PC-9 (cell line): ENCODE data around the gene ZBTB1. TPM values are rescaled to one million over a fixed set of nuclear protein-coding genes. Genes with fewer than 3 reads are reported as not detected.
"Not testable (repeated sequence)": the region's sequence is repeated elsewhere in the genome, so short reads cannot be mapped to it uniquely, and the experiment has no call there.

Experiments
- BruUV-seq: library from RNA; stranded (reverse); fragments of 400-500 nt; replicated peaks from 2 replicates; lab custom pipeline; 2021; lab: Mats Ljungman, UMichigan
- CTCF ChIA-PET: fragments of 300-600 bp; sonication (Branson Sonifier 250); formaldehyde crosslinking; loops from one replicate; lab custom pipeline; 2022; ENCODE audit warnings: antibody characterized with exemption; lab: Charles Lee
- POLR2A ChIA-PET: fragments of 300-600 bp; sonication (Branson Sonifier 250); formaldehyde crosslinking; loops from one replicate; lab custom pipeline; 2022; ENCODE audit warnings: antibody characterized with exemption; ENCODE audit not compliant: unreplicated experiment; lab: Charles Lee
- DNase-seq, 2 experiments: peaks; one replicate each; pipeline versions ENCODE4 v3.0.0 to v3.0.0-alpha.2; 2015 to 2022; ENCODE audit warnings: mixed read lengths in 1 of 2
- H2AFZ ChIP-seq: fragments of 200-600 bp; sonication (generic); 2 replicates; pipeline ENCODE4 v1.8.1; 2017; ENCODE audit warnings: antibody characterized with exemption
- H3F3A ChIP-seq: fragments of 200-600 bp; sonication (generic); 2 replicates; pipeline ENCODE4 v1.8.1; 2017; ENCODE audit warnings: antibody characterized with exemption, mild to moderate bottlenecking, low read depth; ENCODE audit not compliant: insufficient read depth
- H3K27ac ChIP-seq: fragments of 200-600 bp; sonication (generic); 2 replicates; pipeline ENCODE4 v1.6.1; 2016; ENCODE audit warnings: mixed run types
- H3K27me3 ChIP-seq: fragments of 200-600 bp; sonication (generic); 2 replicates; pipeline ENCODE4 v1.6.1; 2016; ENCODE audit warnings: low read depth, mixed run types; ENCODE audit not compliant: insufficient read depth
- H3K36me3 ChIP-seq: fragments of 200-600 bp; sonication (generic); 2 replicates; pipeline ENCODE4 v1.6.1; 2016; ENCODE audit warnings: low read depth, mixed run types
- H3K4me1 ChIP-seq: fragments of 200-600 bp; sonication (generic); replicated peaks from 2 replicates; pipeline ENCODE4 v1.6.1; 2016; ENCODE audit warnings: mixed run types; ENCODE audit not compliant: insufficient read depth
- H3K4me2 ChIP-seq: fragments of 200-600 bp; sonication (generic); 2 replicates; pipeline ENCODE4 v1.6.1; 2017; ENCODE audit warnings: mixed run types
- H3K4me3 ChIP-seq: fragments of 200-600 bp; sonication (generic); 2 replicates; pipeline ENCODE4 v1.6.1; 2016; ENCODE audit warnings: mixed run types
- H3K79me2 ChIP-seq: fragments of 200-600 bp; sonication (generic); 2 replicates; pipeline ENCODE4 v1.6.1; 2017; ENCODE audit warnings: low read depth, mixed run types
- H3K9me2 ChIP-seq: fragments of 200-600 bp; sonication (generic); 2 replicates; pipeline ENCODE4 v1.8.1; 2017; ENCODE audit warnings: mild to moderate bottlenecking; ENCODE audit not compliant: insufficient read depth
- H3K9me3 ChIP-seq: fragments of 200-600 bp; sonication (generic); 2 replicates; pipeline ENCODE4 v1.8.1; 2016; ENCODE audit warnings: low read depth; ENCODE audit not compliant: insufficient read depth
- H4K20me1 ChIP-seq: fragments of 200-600 bp; sonication (generic); 2 replicates; pipeline ENCODE4 v1.8.1; 2017; ENCODE audit not compliant: insufficient read depth
- EZH2 ChIP-seq: fragments of 200-600 bp; sonication (generic); IDR thresholded peaks from 2 replicates; pipeline ENCODE4 v1.8.0; 2017; ENCODE audit warnings: antibody characterized with exemption, low read depth
- intact Hi-C: fragments of 100-400 bp; cut with micrococcal nuclease; formaldehyde crosslinking; loops from one replicate; pipeline ENCODE4 v1.10.0; 2022; ENCODE audit not compliant: unreplicated experiment
- total RNA-seq: library from RNA; stranded (reverse); gene quantifications from 2 replicates; pipeline ENCODE4 v1.2.3, GENCODE V29; 2021
- TF ChIP-seq, protein P1 (sequence below): fragments of 200-600 bp; sonication (generic); conservative IDR thresholded peaks from 2 replicates; pipeline ENCODE4 v1.6.1; 2017; ENCODE audit warnings: mixed run types, antibody characterized with exemption, mild to moderate bottlenecking, moderate library complexity

ZBTB1 gene
- total RNA-seq, 1 experiment from 2014 or later, result 55.4 TPM

GRCh38 chr14:64569138-64569631 lies 64.6 kb downstream of the ZBTB1 start:
- peaks cover 20% of the 10 kb centered on the region for H3F3A ChIP-seq
- H3K27ac ChIP-seq, result peak overlapping the region; percentile 62
- H3K27me3 ChIP-seq, result no peaks in the 10 kb centered on the region
- peak overlapping the region; percentile 61 for H3K4me2 ChIP-seq
- peaks cover 28% of the 10 kb centered on the region for H3K4me1 ChIP-seq
- no TSS peak for BruUV-seq
- H3K79me2 ChIP-seq, result no peaks in the 10 kb centered on the region
- ChIA-PET CTCF (interaction anchor here (0.9 to 1.1 kb wide), 2 partner anchors 29 kb away, joined by 3 read pairs; partner anchors contain the start of gene HSPA2), POLR2A (interaction anchor here (0.5 kb wide), 1 partner anchor 134 kb away, joined by 3 read pairs; no protein-coding TSS in a partner anchor)
- H2AFZ ChIP-seq, result no peak overlapping the region
- peak; percentile 77 to 94 for DNase-seq
- H3K4me3 ChIP-seq, result no peak overlapping the region
- no peak for TF ChIP-seq EZH2
- TF ChIP-seq, protein P1, sequence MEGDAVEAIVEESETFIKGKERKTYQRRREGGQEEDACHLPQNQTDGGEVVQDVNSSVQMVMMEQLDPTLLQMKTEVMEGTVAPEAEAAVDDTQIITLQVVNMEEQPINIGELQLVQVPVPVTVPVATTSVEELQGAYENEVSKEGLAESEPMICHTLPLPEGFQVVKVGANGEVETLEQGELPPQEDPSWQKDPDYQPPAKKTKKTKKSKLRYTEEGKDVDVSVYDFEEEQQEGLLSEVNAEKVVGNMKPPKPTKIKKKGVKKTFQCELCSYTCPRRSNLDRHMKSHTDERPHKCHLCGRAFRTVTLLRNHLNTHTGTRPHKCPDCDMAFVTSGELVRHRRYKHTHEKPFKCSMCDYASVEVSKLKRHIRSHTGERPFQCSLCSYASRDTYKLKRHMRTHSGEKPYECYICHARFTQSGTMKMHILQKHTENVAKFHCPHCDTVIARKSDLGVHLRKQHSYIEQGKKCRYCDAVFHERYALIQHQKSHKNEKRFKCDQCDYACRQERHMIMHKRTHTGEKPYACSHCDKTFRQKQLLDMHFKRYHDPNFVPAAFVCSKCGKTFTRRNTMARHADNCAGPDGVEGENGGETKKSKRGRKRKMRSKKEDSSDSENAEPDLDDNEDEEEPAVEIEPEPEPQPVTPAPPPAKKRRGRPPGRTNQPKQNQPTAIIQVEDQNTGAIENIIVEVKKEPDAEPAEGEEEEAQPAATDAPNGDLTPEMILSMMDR, result no peak
- H3K9me3 ChIP-seq, result no peaks in the 10 kb centered on the region
- intact Hi-C loops, result loop anchor here (1.0 kb wide), 1 partner anchor 29 kb away; the partner anchor contains the start of gene HSPA2
- H3K36me3 ChIP-seq, result no peaks in the 10 kb centered on the region
- no peaks in the 10 kb centered on the region for H4K20me1 ChIP-seq
- H3K9me2 ChIP-seq, result no peaks in the 10 kb centered on the region

GRCh38 chr14:64569646-64570045 lies 65.1 kb downstream of the ZBTB1 start:
- not testable (repeated sequence) for H3K36me3 ChIP-seq, H3K9me3 ChIP-seq, H2AFZ ChIP-seq, H3K27me3 ChIP-seq, DNase-seq, BruUV-seq, H3K9me2 ChIP-seq, H3K79me2 ChIP-seq, H4K20me1 ChIP-seq, H3K4me3 ChIP-seq
- H3K27ac ChIP-seq, result peak overlapping the region; percentile 62
- H3K4me2 ChIP-seq, result peak overlapping the region; percentile 61
- POLR2A ChIA-PET, result interaction anchor here (0.5 kb wide), 1 partner anchor 133 kb away, joined by 3 read pairs; no protein-coding TSS in a partner anchor
- CTCF ChIA-PET, result interaction anchor here (0.9 kb wide), 1 partner anchor 29 kb away, joined by 3 read pairs; the partner anchor contains the start of gene HSPA2
- H3K4me1 ChIP-seq, result peaks cover 28% of the 10 kb centered on the region
- intact Hi-C loops, result loop anchor here (1.0 kb wide), 1 partner anchor 29 kb away; the partner anchor contains the start of gene HSPA2
- H3F3A ChIP-seq, result peaks cover 20% of the 10 kb centered on the region

GRCh38 chr14:64572386-64573104 lies 68.0 kb downstream of the ZBTB1 start:
- H4K20me1 ChIP-seq, result no peaks in the 10 kb centered on the region
- no peaks in the 10 kb centered on the region for H3K79me2 ChIP-seq
- no peak overlapping the region for H3K4me3 ChIP-seq
- H3K9me2 ChIP-seq, result no peaks in the 10 kb centered on the region
- ChIA-PET POLR2A (interaction anchor here (0.6 to 0.7 kb wide), 2 partner anchors 40 to 65 kb away, joined by 5 read pairs; no protein-coding TSS in a partner anchor), CTCF (interaction anchor here (0.6 kb wide), 1 partner anchor 1585 kb away, joined by 17 read pairs; no protein-coding TSS in a partner anchor)
- peaks cover 28% of the 10 kb centered on the region for H3K4me1 ChIP-seq
- no peak overlapping the region for H2AFZ ChIP-seq
- no peak overlapping the region for H3K27ac ChIP-seq
- DNase-seq, result no peak
- peaks cover 20% of the 10 kb centered on the region for H3F3A ChIP-seq
- no peaks in the 10 kb centered on the region for H3K27me3 ChIP-seq
- H3K36me3 ChIP-seq, result no peaks in the 10 kb centered on the region
- intact Hi-C loops, result no loop called here
- no TSS peak for BruUV-seq
- TF ChIP-seq, protein P1, result no peak
- TF ChIP-seq EZH2, result no peak
- H3K9me3 ChIP-seq, result no peaks in the 10 kb centered on the region
- H3K4me2 ChIP-seq, result no peak overlapping the region
